HG03135 (cell line): Measurements from ENCODE around the gene IRAK2.

Source experiments
- ATAC-seq: cut with Tn5 transposase; IDR thresholded peaks from one replicate; pipeline ENCODE4 v1.9.1; 2021; ENCODE audit warnings: mild to moderate bottlenecking, moderate library complexity; ENCODE audit not compliant: unreplicated experiment

Gene IRAK2

GRCh38 chr3:10223676-10224639, 59.2 kb downstream of the IRAK2 start:
- ATAC-seq, result peak; percentile 62

GRCh38 chr3:10224794-10225665, 60.3 kb downstream of the IRAK2 start:
- no peak for ATAC-seq

DNA sequence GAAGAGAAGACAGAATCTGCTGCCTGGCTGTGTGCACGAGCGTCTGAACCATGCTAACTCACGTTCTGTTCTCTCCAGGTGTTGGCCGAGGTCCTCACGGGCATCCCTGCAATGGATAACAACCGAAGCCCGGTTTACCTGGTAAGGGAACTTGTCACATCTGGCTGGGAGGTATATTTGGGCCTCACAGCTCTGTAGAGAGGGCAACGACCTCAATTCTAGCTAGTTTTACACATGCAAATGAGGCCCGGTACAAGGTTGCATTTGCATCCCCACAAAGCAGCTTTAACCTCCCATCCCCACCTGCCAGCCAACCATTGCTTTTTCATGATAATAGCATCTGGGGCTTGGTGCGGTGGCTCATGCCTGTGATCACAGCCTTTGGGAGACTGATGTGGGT, 61.6 kb downstream of the IRAK2 start:
- ATAC-seq, result no peak

DNA sequence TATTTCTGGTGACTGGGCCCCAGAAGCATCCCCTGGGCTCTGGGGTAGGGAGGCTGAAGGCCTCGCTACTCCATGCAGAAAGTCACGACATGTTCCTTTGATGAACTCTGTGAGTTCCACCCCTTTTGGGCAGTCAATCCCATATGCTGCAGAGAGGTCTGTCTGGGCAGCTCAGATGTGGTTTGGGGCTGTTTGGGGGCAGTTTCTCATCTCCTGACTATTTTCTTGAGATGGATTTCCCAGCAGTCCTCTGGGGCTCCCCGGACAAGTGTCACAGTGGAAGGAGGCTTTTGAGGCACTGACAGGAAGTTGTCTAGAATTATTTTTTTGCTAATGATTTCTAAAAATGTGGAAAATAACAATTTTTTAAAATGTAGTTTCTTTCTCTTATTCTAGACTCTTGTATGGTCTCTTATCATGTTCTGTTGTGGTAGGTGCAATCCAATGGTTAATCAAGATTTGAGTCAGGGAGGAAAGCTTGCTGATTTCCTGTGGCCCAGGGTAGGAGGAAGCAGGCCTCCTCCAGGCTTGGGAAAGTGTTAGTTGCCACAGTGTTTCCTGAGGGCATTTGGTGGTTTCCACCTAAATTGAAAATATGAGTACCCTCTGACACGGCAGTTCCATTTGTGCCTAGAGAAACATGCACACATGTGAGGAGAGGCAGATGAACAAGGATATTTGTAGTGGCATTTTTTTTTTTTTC, 63.7 kb downstream of the IRAK2 start:
- ATAC-seq, result no peak

GRCh38 chr3:10229576-10229975, 64.9 kb downstream of the IRAK2 start:
- ATAC-seq, result no peak

- no peak for ATAC-seq
These were observed 67.4 kb downstream of the IRAK2 start for GRCh38 chr3:10232137-10232536.

GRCh38 chr3:10233988-10234387, 69.3 kb downstream of the IRAK2 start:
- ATAC-seq, result no peak

GRCh38 chr3:10234526-10235230, 70.0 kb downstream of the IRAK2 start:
- no peak for ATAC-seq

DNA sequence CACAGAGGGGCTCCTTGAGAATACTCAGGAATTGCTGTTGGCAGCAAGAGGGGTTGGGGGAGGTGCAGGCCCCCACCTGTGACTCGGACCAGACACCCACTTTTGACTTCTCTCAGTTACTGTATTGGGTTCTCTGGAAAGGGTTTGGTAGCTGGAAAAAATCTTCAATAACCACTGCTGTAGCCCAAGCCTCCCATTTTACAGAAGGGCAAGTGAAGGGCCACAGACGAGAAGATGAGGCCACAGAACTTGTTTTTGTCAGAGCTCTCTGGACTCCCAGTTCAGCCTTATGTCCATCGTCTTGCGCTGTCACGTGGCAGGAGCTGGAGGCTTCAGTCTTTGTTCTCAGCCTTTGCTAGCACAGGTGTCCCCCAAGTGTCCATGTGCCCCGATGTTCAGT, 70.8 kb downstream of the IRAK2 start:
- ATAC-seq, result no peak

DNA sequence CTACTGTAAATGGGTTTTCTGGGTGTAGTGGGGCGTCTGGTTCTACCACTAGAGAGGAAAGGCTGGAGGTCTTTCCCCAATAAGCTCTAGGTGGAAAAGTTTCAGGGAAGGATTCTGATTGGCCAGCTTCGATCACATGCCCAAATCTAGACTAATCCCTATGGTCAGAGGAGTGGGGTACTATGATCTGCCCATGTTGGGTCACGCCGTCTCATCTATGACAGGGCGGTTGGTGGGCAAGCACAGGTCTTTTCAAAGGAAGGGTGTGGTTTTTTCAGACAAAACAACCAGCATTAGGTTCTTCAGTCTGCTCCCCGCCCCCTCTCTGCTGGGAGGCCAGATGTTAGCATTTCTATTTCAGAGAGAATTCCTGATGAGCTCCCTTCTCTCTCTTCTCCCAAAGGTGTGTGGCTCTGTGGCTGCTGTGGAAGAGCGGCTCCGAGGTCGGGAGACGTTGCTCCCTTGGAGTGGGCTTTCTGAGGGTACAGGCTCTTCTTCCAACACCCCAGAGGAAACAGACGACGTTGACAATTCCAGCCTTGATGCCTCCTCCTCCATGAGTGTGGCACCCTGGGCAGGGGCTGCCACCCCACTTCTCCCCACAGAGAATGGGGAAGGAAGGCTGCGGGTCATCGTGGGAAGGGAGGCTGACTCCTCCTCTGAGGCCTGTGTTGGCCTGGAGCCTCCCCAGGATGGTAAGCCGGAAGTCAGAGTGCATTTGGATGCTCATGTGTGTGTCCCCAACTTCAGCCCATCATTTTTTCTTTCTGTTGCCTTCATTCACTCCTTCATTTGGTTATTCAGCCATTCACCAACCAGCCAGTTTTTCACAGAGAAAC, 73.8 kb downstream of the IRAK2 start:
- no peak for ATAC-seq

- ATAC-seq, result no peak
These were observed 76.1 kb downstream of the IRAK2 start for GRCh38 chr3:10240799-10241198.

DNA sequence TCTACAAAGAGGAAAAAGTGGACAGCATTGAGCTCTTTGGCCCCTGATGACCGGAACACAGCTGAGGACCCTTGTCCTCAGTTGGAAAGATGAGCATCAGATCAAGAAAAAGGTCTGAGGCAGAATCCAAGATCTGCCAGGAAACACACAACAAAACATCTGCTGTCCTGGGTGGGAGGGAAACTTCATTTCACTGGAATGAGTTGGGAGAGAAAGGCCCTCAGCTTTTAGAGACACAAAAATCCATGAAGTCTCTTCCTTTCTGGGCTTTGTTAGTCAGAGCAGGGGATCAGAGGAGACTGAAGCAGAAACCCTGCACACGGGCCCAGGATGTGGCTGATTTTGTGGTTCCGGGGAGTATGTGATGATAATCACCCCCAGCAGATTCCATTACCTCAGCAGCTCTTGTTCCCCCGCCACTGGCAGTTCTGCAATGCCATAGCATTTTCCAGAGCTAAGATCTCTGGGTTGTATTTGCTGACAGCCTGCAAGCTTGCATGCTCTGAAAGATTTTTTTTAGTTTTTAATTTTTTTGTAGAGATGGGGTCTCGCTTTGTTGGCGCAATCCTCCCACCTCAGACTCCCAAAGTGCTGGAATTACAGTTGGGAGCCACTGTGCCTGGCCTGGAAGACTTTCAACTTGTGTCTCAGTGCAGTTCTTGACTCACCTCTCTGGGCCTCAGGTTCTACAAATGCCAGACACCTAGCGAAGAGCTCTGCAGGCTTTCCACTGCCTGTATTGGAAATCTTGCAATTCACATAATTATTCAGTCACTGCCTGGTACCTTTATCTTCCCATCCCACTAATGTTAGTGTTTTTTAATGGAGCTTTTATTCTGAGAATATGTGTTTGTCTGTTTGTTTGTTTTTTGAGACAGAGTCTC, 77.7 kb downstream of the IRAK2 start:
- no peak for ATAC-seq

- ATAC-seq, result no peak
These were observed 79.3 kb downstream of the IRAK2 start for GRCh38 chr3:10244009-10244408.

GRCh38 chr3:10245081-10245712, 80.5 kb downstream of the IRAK2 start:
- no peak for ATAC-seq

DNA sequence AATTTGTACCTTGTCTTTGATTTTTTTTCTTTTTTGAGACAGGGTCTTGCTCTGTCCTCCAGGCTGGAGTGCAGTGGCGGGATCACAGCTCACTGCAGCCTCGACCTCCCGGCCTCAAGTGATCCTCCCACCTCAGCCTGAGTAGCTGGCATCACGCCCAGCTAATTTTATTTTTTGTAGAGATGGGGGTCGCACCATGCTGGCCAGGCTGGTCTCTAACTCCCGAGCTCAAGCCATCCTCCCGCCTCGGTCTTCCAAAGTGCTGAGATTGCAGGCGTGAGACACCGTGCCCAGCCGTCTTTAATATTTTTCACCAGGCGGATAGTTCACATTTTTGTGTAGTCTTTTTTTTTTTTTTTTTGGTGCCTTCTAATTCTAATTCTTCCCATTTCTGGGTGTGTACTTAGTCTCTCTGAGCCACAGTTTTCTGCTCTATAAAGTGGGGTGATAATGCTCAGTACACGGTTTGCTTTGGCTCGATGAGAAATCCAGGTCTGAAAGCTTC, 83.0 kb downstream of the IRAK2 start:
- no peak for ATAC-seq

DNA sequence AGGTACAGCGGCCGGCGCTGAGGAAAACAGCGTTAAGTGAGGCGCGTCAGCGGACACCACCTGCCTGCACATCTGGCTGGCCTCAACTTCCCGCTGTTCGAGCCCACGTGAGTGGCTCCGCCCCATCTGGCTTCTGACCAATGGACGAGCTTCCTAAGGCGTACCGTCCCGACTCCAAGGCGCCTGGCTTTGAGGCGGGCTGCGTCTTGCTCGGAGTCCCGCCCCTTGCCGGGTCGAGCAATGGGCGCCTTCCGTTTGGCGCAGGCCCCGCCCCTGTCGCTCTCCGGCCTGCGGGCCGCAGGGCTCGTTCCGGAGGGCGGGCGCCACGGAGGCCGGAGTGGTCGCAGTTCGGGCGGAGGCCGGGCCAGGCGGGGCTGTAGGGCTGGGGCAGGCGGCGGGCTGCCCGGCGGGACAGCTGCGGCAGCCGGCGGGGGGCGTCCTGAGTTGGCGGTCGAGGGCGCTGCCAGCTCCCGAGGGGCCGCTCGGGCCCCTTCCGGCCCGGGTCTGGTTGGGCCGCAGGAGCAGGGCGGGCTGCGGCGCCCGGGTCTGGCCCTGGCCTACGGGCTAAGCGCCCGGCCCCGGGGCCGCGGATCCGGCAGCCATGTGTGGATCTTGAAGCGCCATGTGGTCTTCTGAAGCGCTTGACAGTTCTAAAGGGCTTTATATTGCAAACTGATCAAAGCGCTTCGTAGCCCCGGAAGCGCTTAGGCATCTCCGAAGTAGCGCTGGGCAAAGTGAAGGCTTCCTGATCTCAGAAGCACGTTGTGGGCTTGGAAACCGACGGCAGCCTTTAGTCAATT, 83.7 kb downstream of the IRAK2 start, which contains the start of gene TATDN2:
TSS of gene TATDN2 (plus strand) at position 276 of the 800 bp plus-strand sequence. CDS start 742 bp downstream, outside the sequence.
- peak; percentile 95 for ATAC-seq
